Measurements from ENCODE around the gene BCL3. TPM values are rescaled to one million over a fixed set of nuclear protein-coding genes. Genes with fewer than 3 reads are reported as not detected.
"Not testable (repeated sequence)": the region's sequence is repeated elsewhere in the genome, so short reads cannot be mapped to it uniquely, and the experiment has no call there.

BCL3 gene
- total RNA-seq, 1 experiment from 2014 or later: 37.9 TPM

DNA sequence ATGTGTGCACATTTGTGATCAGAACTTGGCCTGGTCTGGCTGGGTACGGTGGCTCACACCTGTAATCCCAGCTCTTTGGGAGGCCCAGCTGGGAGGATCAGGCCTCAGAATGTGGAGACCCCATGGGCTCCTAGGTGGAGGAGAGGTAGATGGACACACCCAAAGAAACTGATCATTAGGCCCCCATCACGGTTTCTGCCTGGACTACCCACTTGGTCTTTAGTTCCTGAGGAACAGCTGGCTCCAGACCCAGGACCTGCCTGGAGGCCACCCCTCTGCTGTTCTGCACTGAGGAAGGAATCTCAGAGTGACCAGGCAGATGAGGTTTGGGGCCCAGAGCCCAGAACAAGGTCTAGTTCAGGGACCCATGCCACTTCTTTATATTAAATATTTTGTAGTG lies 30.6 kb downstream of the BCL3 start:
- no peaks in the 10 kb centered on the region for H4K20me1 ChIP-seq (ENCODE audit: insufficient read depth)
- no peak for DNase-seq (ENCODE audit: low read depth, low spot score)
- no peak overlapping the region for H2AFZ ChIP-seq (ENCODE audit: low read depth, low read length, poor library complexity, severe bottlenecking)
- no peaks in the 10 kb centered on the region for H3K9me2 ChIP-seq (ENCODE audit: insufficient read depth)
- H3K9ac ChIP-seq (ENCODE audit: low read length): peak overlapping the region; percentile 96
- CTCF ChIA-PET: no interaction called here
- RAD21 ChIA-PET (ENCODE audit: low non-redundant PET in 1 of 2, low total read pairs in 2 of 2, uncharacterized antibody in 2 of 2, unreplicated experiment in 2 of 2): interaction anchor here in 1 of 2 experiments (0.5 to 2.0 kb wide), 2 partner anchors 55 to 67 kb away, joined by 3 to 5 read pairs; partner anchors contain the start of gene NECTIN2
- peak overlapping the region; percentile 31 to 96; a peak in 3 of 4 replicates for H3K4me3 ChIP-seq (replicated peaks in 1 of 2; ENCODE audit: low read depth in 1 of 2, low read length in 2 of 2)
- peak overlapping the region; percentile 40 for H3K27ac ChIP-seq (ENCODE audit: low read depth, low read length)
- no peak for TF ChIP-seq POLR2A (IDR thresholded peaks at IDR 0.05; ENCODE audit: borderline replicate concordance, extremely low read depth, insufficient read depth, insufficient read length)
- TF ChIP-seq FOSL1 (IDR thresholded peaks at IDR 0.05; ENCODE audit: low read depth): no peak
- TF ChIP-seq, protein P1, sequence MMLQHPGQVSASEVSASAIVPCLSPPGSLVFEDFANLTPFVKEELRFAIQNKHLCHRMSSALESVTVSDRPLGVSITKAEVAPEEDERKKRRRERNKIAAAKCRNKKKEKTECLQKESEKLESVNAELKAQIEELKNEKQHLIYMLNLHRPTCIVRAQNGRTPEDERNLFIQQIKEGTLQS (IDR thresholded peaks at IDR 0.05): no peak
- intact Hi-C loops (cut with micrococcal nuclease): loop anchor here (5.0 kb wide), 1 partner anchor 37 kb away; no protein-coding TSS in a partner anchor
- H3K4me1 ChIP-seq (ENCODE audit: control insufficient read depth in 1 of 2, insufficient read depth in 2 of 2, low read length in 2 of 2): peaks cover 40 to 56% of the 10 kb centered on the region in 2 experiments
- BruUV-seq (replicated peaks): TSS peak; percentile 37
- peaks cover 3 to 7% of the 10 kb centered on the region in 2 experiments; a peak in 2 of 4 replicates for H3K36me3 ChIP-seq (ENCODE audit: control insufficient read depth in 1 of 2, insufficient read depth in 2 of 2, low read length in 2 of 2)
- no peaks in the 10 kb centered on the region for H3K27me3 ChIP-seq (ENCODE audit: insufficient read depth, low read length)
- H3K9me3 ChIP-seq (ENCODE audit: control insufficient read depth in 1 of 2, insufficient read depth in 1 of 2, low read depth in 1 of 2, low read length in 2 of 2): no peaks in the 10 kb centered on the region
- H3K4me2 ChIP-seq (ENCODE audit: low read length): peak overlapping the region; percentile 98
- POLR2A ChIA-PET: interaction anchor here (0.7 kb wide), 1 partner anchor 17 kb away, joined by 4 read pairs; no protein-coding TSS in a partner anchor
- peaks cover 37% of the 10 kb centered on the region for H3K79me2 ChIP-seq (ENCODE audit: insufficient read depth, low read length)
- ATAC-seq: no peak

DNA sequence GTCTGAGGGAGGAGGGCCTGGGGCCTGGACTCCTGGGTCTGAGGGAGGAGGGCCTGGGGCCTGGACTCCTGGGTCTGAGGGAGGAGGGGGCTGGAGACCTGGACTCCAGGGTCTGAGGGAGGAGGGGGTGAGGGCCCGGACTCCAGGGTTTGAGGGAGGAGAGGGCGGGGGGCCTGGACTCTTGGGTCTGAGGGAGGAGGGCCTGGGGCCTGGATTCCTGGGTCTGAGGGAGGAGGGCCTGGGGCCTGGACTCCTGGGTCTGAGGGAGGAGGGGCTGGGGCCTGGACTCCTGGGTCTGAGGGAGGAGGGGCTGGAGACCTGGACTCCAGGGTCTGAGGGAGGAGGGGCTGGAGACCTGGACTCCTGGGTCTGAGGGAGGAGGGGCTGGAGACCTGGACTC lies 33.2 kb downstream of the BCL3 start:
- H2AFZ ChIP-seq (ENCODE audit: low read depth, low read length, poor library complexity, severe bottlenecking); H3K9me2 ChIP-seq (ENCODE audit: insufficient read depth); H3K4me2 ChIP-seq (ENCODE audit: low read length); RAD21 ChIA-PET (ENCODE audit: low non-redundant PET in 1 of 2, low total read pairs in 2 of 2, uncharacterized antibody in 2 of 2, unreplicated experiment in 2 of 2); H3K9me3 ChIP-seq (ENCODE audit: control insufficient read depth in 1 of 2, insufficient read depth in 1 of 2, low read depth in 1 of 2, low read length in 2 of 2); DNase-seq (ENCODE audit: low read depth, low spot score); intact Hi-C loops (cut with micrococcal nuclease); H3K4me3 ChIP-seq (replicated peaks in 1 of 2; ENCODE audit: low read depth in 1 of 2, low read length in 2 of 2); H4K20me1 ChIP-seq (ENCODE audit: insufficient read depth); BruUV-seq (replicated peaks); POLR2A ChIA-PET; H3K9ac ChIP-seq (ENCODE audit: low read length); H3K27ac ChIP-seq (ENCODE audit: low read depth, low read length); H3K27me3 ChIP-seq (ENCODE audit: insufficient read depth, low read length); ATAC-seq: not testable (repeated sequence)
- CTCF ChIA-PET: interaction anchor here (1.5 kb wide), 1 partner anchor 58 kb away, joined by 5 read pairs; no protein-coding TSS in a partner anchor
- peaks cover 15 to 30% of the 10 kb centered on the region in 2 experiments for H3K4me1 ChIP-seq (ENCODE audit: control insufficient read depth in 1 of 2, insufficient read depth in 2 of 2, low read length in 2 of 2)
- H3K36me3 ChIP-seq (ENCODE audit: control insufficient read depth in 1 of 2, insufficient read depth in 2 of 2, low read length in 2 of 2): peaks cover 9 to 16% of the 10 kb centered on the region in 2 experiments; a peak in 2 of 4 replicates
- H3K79me2 ChIP-seq (ENCODE audit: insufficient read depth, low read length): peaks cover 40% of the 10 kb centered on the region
